Measurements from ENCODE around the gene PTPN22. TPM values are rescaled to one million over a fixed set of nuclear protein-coding genes. Genes with fewer than 3 reads are reported as not detected.

PTPN22 gene
- total and polyA plus RNA-seq, 9 of the 15 experiments (the other 6 are each of a cell fraction or from before 2014, with no cell fraction given) = 0.45 to 4.6 (median 1.1) TPM

GRCh38 chr1:113913887-113914664 lies 42.6 kb upstream of the PTPN22 start (continued):
- TF ChIP-seq ZNF609 (CRISPR knock-in tag; IDR thresholded peaks at IDR 0.05; ENCODE audit: borderline replicate concordance) (no peak), PURB (CRISPR knock-in tag; IDR thresholded peaks at IDR 0.05; ENCODE audit: low read depth) (no peak), SETDB1 (IDR thresholded peaks at IDR 0.05; ENCODE audit: low read length) (no peak), TSHZ1 (CRISPR knock-in tag; IDR thresholded peaks at IDR 0.05) (no peak), HMG20A (CRISPR knock-in tag; conservative IDR thresholded peaks at IDR 0.05) (no peak), CTCF (IDR thresholded peaks at IDR 0.05 in 2 of 3, conservative IDR thresholded peaks at IDR 0.05 in 1 of 3; ENCODE audit: insufficient read depth in 2 of 3, low read depth in 1 of 3, low read length in 3 of 3) (peak; percentile 23 to 36 (median 26); a peak in 4 of 6 replicates), CEBPB (tag; IDR thresholded peaks at IDR 0.05) (peak; percentile 52), FUS (optimal IDR thresholded peaks at IDR 0.05; ENCODE audit: low read depth, low read length) (no peak), SMC3 (conservative IDR thresholded peaks at IDR 0.05; ENCODE audit: insufficient read depth, low read depth, low read length) (0 out of 2 replicates have a peak, but pooled peaks have one; percentile 22), ZFP36 (IDR thresholded peaks at IDR 0.05; ENCODE audit: low read depth, low read length, partially characterized antibody) (peak; percentile 21), CREB3 (tag; conservative IDR thresholded peaks at IDR 0.05; ENCODE audit: low read depth) (no peak; the same call in 1 of the 2 replicates), HDAC1 (IDR thresholded peaks at IDR 0.05) (peak; percentile 33 to 96; a peak in 2 of 4 replicates), TRIM24 (IDR thresholded peaks at IDR 0.05) (peak; percentile 98), HOXB6 (CRISPR knock-in tag; IDR thresholded peaks at IDR 0.05; ENCODE audit: borderline replicate concordance) (no peak), MEIS2 (IDR thresholded peaks at IDR 0.05; ENCODE audit: partially characterized antibody) (peak; percentile 81), ZBTB17 (CRISPR knock-in tag; IDR thresholded peaks at IDR 0.05) (peak; percentile 85; the same call in 1 of the 2 replicates)

Data from K562 (cell line).